IMR-90 (cell line): ENCODE measurements around the gene TSPYL4. TPM values are rescaled to one million over a fixed set of nuclear protein-coding genes. Genes with fewer than 3 reads are reported as not detected.

ENCODE experiments used
- ATAC-seq: fragments of 200-7000 bp; cut with Tn5 transposase; 2 replicates; pipeline ENCODE4 v1.9.1; 2020; ENCODE audit warnings: low read depth, mild to moderate bottlenecking, moderate library complexity
- BruUV-seq: library from RNA; stranded (reverse); fragments of 400-500 nt; replicated peaks from 2 replicates; lab custom pipeline; 2021; lab: Mats Ljungman, UMichigan
- CTCF ChIA-PET: fragments of 300-600 bp; formaldehyde crosslinking; extraction: SDS; loops from one replicate; lab custom pipeline; 2021; ENCODE audit warnings: antibody characterized with exemption; lab: Yijun Ruan, JAX
- POLR2A ChIA-PET: fragments of 300-600 bp; sonication (Branson Sonifier 250); formaldehyde crosslinking; loops from one replicate; lab custom pipeline; 2022; ENCODE audit warnings: antibody characterized with exemption; ENCODE audit not compliant: unreplicated experiment; lab: Charles Lee
- DNase-seq: peaks from one replicate; pipeline ENCODE4 v3.0.0; 2013
- H2AFZ ChIP-seq: replicated peaks from 2 replicates; pipeline ENCODE3; 2013; ENCODE audit warnings: low read length, mild to moderate bottlenecking; ENCODE audit not compliant: poor library complexity
- H2AK5ac ChIP-seq: 2 replicates; pipeline ENCODE4 v1.6.1; 2013; ENCODE audit warnings: low read depth, low read length, inconsistent platforms
- H2AK9ac ChIP-seq: replicated peaks from 2 replicates; pipeline ENCODE3; 2013; ENCODE audit warnings: mild to moderate bottlenecking, low read depth, low read length, moderate library complexity; ENCODE audit not compliant: poor library complexity
- H2BK120ac ChIP-seq: 2 replicates; pipeline ENCODE4 v1.6.1; 2013; ENCODE audit warnings: low read depth, low read length, inconsistent platforms
- H2BK15ac ChIP-seq: 3 replicates; pipeline ENCODE4 v1.6.1; 2013; ENCODE audit warnings: low read depth, low read length, inconsistent platforms
- H2BK20ac ChIP-seq: 2 replicates; pipeline ENCODE4 v1.6.1; 2013; ENCODE audit warnings: low read depth, mild to moderate bottlenecking, inconsistent platforms, low read length, moderate library complexity
- H2BK5ac ChIP-seq: 2 replicates; pipeline ENCODE4 v1.6.1; 2013; ENCODE audit warnings: mild to moderate bottlenecking, low read depth, low read length, inconsistent platforms; ENCODE audit not compliant: poor library complexity, severe bottlenecking
- H3K14ac ChIP-seq: replicated peaks from 2 replicates; pipeline ENCODE4 v1.6.1; 2013; ENCODE audit warnings: low read depth, low read length, inconsistent platforms
- H3K18ac ChIP-seq: 2 replicates; pipeline ENCODE4 v1.6.1; 2013; ENCODE audit warnings: low read depth, low read length, control low read depth
- H3K23ac ChIP-seq: 2 replicates; pipeline ENCODE4 v1.6.1; 2013; ENCODE audit warnings: low read depth, low read length, inconsistent platforms
- H3K27ac ChIP-seq: 2 replicates; pipeline ENCODE4 v1.5.1; 2013; ENCODE audit warnings: mild to moderate bottlenecking, control low read depth, low read length; ENCODE audit not compliant: insufficient read depth
- H3K27me3 ChIP-seq: 2 replicates; pipeline ENCODE4 v1.6.1; 2013; ENCODE audit warnings: low read length; ENCODE audit not compliant: control insufficient read depth, insufficient read depth
- H3K36me3 ChIP-seq: 2 replicates; pipeline ENCODE4 v1.6.1; 2013; ENCODE audit warnings: low read length, mixed read lengths; ENCODE audit not compliant: control insufficient read depth, insufficient read depth
- H3K4ac ChIP-seq: 2 replicates; pipeline ENCODE4 v1.6.1; 2013; ENCODE audit warnings: low read depth, low read length, inconsistent platforms
- H3K4me1 ChIP-seq: 2 replicates; pipeline ENCODE4 v1.6.1; 2013; ENCODE audit warnings: low read length, mixed read lengths; ENCODE audit not compliant: control insufficient read depth, insufficient read depth
- H3K4me2 ChIP-seq: 2 replicates; pipeline ENCODE4 v1.6.1; 2013; ENCODE audit warnings: low read depth, mild to moderate bottlenecking, control low read depth, low read length, moderate library complexity
- H3K4me3 ChIP-seq: 2 replicates; pipeline ENCODE4 v1.5.1; 2013; ENCODE audit warnings: low read depth, mild to moderate bottlenecking, control low read depth, low read length, moderate library complexity; ENCODE audit not compliant: insufficient read depth
- H3K56ac ChIP-seq: 2 replicates; pipeline ENCODE4 v1.6.1; 2013; ENCODE audit warnings: low read length, inconsistent platforms; ENCODE audit not compliant: insufficient read depth; ENCODE audit errors: extremely low read depth
- H3K79me1 ChIP-seq, 2 experiments: 2 replicates each; pipeline ENCODE4 v1.6.1; 2013; ENCODE audit warnings: low read length in 2 of 2, inconsistent platforms in 1 of 2, low read depth in 1 of 2
- H3K9ac ChIP-seq: 2 replicates; pipeline ENCODE4 v1.6.1; 2013; ENCODE audit warnings: low read depth, low read length, control low read depth
- H3K9me1 ChIP-seq: 2 replicates; pipeline ENCODE4 v1.6.1; 2013; ENCODE audit warnings: low read length, inconsistent platforms; ENCODE audit not compliant: insufficient read depth
- H3K9me3 ChIP-seq: 2 replicates; pipeline ENCODE4 v1.6.1; 2013; ENCODE audit warnings: low read length; ENCODE audit not compliant: control insufficient read depth, insufficient read depth
- H4K20me1 ChIP-seq: 2 replicates; pipeline ENCODE4 v1.6.1; 2013; ENCODE audit warnings: low read length, inconsistent platforms; ENCODE audit not compliant: insufficient read depth
- H4K5ac ChIP-seq: 2 replicates; pipeline ENCODE4 v1.6.1; 2013; ENCODE audit warnings: mild to moderate bottlenecking, low read depth, low read length, control low read depth
- H4K8ac ChIP-seq, 2 experiments: 2 replicates each; pipeline ENCODE4 v1.6.1; 2013; ENCODE audit warnings: low read depth in 2 of 2, low read length in 2 of 2, control low read depth in 1 of 2, inconsistent platforms in 1 of 2
- H4K91ac ChIP-seq: 2 replicates; pipeline ENCODE4 v1.6.1; 2013; ENCODE audit warnings: low read depth, low read length, inconsistent platforms; ENCODE audit not compliant: insufficient read depth
- BHLHE40 ChIP-seq: fragments of 150-350 bp; IDR thresholded peaks from 2 replicates; pipeline ENCODE4 v1.6.1; 2016; ENCODE audit warnings: mild to moderate bottlenecking, low read depth, low read length
- CEBPB ChIP-seq: IDR thresholded peaks from 2 replicates; pipeline ENCODE4 v1.6.1; 2012; ENCODE audit warnings: low read depth, low read length, improper control_type of control experiment
- CHD1 ChIP-seq: IDR thresholded peaks from 2 replicates; pipeline ENCODE4 v1.6.1; 2012; ENCODE audit warnings: low read depth, low read length, improper control_type of control experiment
- MAFK ChIP-seq: IDR thresholded peaks from 2 replicates; pipeline ENCODE4 v1.6.1; 2012; ENCODE audit warnings: low read depth, low read length, improper control_type of control experiment
- MAZ ChIP-seq: IDR thresholded peaks from 2 replicates; pipeline ENCODE4 v1.6.1; 2012; ENCODE audit warnings: low read depth, mild to moderate bottlenecking, low read length, improper control_type of control experiment, moderate library complexity, borderline replicate concordance
- MXI1 ChIP-seq: IDR thresholded peaks from 2 replicates; pipeline ENCODE4 v1.6.1; 2012; ENCODE audit warnings: low read depth, mild to moderate bottlenecking, low read length, moderate library complexity, borderline replicate concordance
- NFE2L2 ChIP-seq: fragments of 150-350 bp; IDR thresholded peaks from 2 replicates; pipeline ENCODE4 v1.6.1; 2016; ENCODE audit warnings: low read depth, mild to moderate bottlenecking, low read length
- POLR2A ChIP-seq: IDR thresholded peaks from 2 replicates; pipeline ENCODE4 v1.6.1; 2012; ENCODE audit warnings: mild to moderate bottlenecking, low read depth, low read length
- RAD21 ChIP-seq: IDR thresholded peaks from 2 replicates; pipeline ENCODE4 v1.6.1; 2012; ENCODE audit warnings: low read length, improper control_type of control experiment
- RCOR1 ChIP-seq: IDR thresholded peaks from 2 replicates; pipeline ENCODE4 v1.6.1; 2012; ENCODE audit warnings: mild to moderate bottlenecking, low read length, improper control_type of control experiment; ENCODE audit not compliant: insufficient replicate concordance
- SMC3 ChIP-seq: fragments of 150-350 bp; IDR thresholded peaks from 2 replicates; pipeline ENCODE4 v1.6.1; 2016; ENCODE audit warnings: low read depth, mild to moderate bottlenecking, antibody characterized with exemption, low read length, moderate library complexity
- WGBS, 2 experiments: methylation state at CpG; one replicate each; pipeline versions ENCODE4 v1.1.5 to v1.1.7; 2013; ENCODE audit warnings: missing lambda C conversion rate in 2 of 2; ENCODE audit not compliant: insufficient read length in 1 of 2; ENCODE audit errors: extremely low coverage in 2 of 2; 5-methylcytosine and 5-hydroxymethylcytosine counted together
- dilution Hi-C: fragments of 300-500 bp; cut with HindIII; formaldehyde crosslinking; loops from one replicate; pipeline ENCODE4 v1.14.3; 2018; ENCODE audit warnings: low sequenced_read_pairs; ENCODE audit not compliant: unreplicated experiment
- in situ Hi-C: fragments of 300-500 bp; cut with MboI; formaldehyde crosslinking; loops from 3 replicates; pipeline ENCODE4 v1.14.3; 2019; ENCODE audit warnings: low sequenced_read_pairs, inconsistent platforms, mixed read lengths
- intact Hi-C: fragments of 100-400 bp; cut with micrococcal nuclease; formaldehyde crosslinking; loops from 2 replicates; pipeline ENCODE4 v1.10.0; 2022
- polyA plus RNA-seq, 3 experiments: library from polyadenylated mRNA; depleted of rRNA; stranded (reverse); fragments of >200 nt; gene quantifications; 2 replicates each; pipeline ENCODE4 v1.2.3, GENCODE V29; 2012; ENCODE audit warnings: low replicate concordance in 1 of 3
- total RNA-seq: library from RNA; depleted of rRNA; stranded (reverse); fragments of >200 nt; gene quantifications from 2 replicates; pipeline ENCODE4 v1.2.3, GENCODE V29; 2012
- TF ChIP-seq, protein P1 (sequence below): fragments of 150-350 bp; IDR thresholded peaks from 2 replicates; pipeline ENCODE4 v1.6.1; 2016; ENCODE audit warnings: low read depth, mild to moderate bottlenecking, low read length, moderate library complexity, borderline replicate concordance
- TF ChIP-seq, protein P2 (sequence below): conservative IDR thresholded peaks from 2 replicates; pipeline ENCODE4 v1.5.1; 2012; ENCODE audit warnings: mild to moderate bottlenecking, low read depth, low read length, improper control_type of control experiment

Gene TSPYL4
- total and polyA plus RNA-seq, 2 of the 4 experiments (the other 2 are of a cell fraction): 22.0 to 29.9 TPM

- Histone ChIP-seq H3K36me3 (0 out of 2 replicates have a peak, but pooled peaks cover 5% of the 10 kb centered on the region), H3K18ac (no peak overlapping the region), H2BK15ac (0 out of 3 replicates have a peak overlapping the region, but pooled peaks have one; percentile 19), H3K14ac (no peak overlapping the region), H2AFZ (no peak overlapping the region), H3K27ac (no peak overlapping the region), H3K4me2 (0 out of 2 replicates have a peak overlapping the region, but pooled peaks have one; percentile 11), H3K9me1 (peaks cover 17% of the 10 kb centered on the region), H2BK5ac (peak overlapping the region; percentile 7), H4K8ac (no peak overlapping the region; a peak in 1 of 4 replicates), H2BK20ac (no peak overlapping the region), H3K23ac (peak overlapping the region; percentile 60; the same call in 1 of the 2 replicates), H3K56ac (no peak overlapping the region), H4K5ac (no peak overlapping the region), H3K9me3 (no peaks in the 10 kb centered on the region), H4K20me1 (0 out of 2 replicates have a peak, but pooled peaks cover 3% of the 10 kb centered on the region), H3K27me3 (no peaks in the 10 kb centered on the region), H2AK5ac (peak overlapping the region; percentile 40; the same call in 1 of the 2 replicates), H3K4ac (0 out of 2 replicates have a peak overlapping the region, but pooled peaks have one; percentile 23), H3K4me3 (no peak overlapping the region), H2AK9ac (no peak overlapping the region), H3K79me1 (peaks cover 16 to 46% of the 10 kb centered on the region in 2 experiments), H3K9ac (no peak overlapping the region), H3K4me1 (peaks cover 23% of the 10 kb centered on the region), H2BK120ac (no peak overlapping the region), H4K91ac (no peak overlapping the region)
- ATAC-seq (no peak), DNase-seq (no peak)
- ChIA-PET POLR2A (no interaction called here), CTCF (interaction anchor here (1.4 kb wide), 1 partner anchor 20 kb away, joined by 3 read pairs; no protein-coding TSS in a partner anchor)
- 100% methylated on average over 1 of the region's 2 CpGs; no CpG with 5 or more reads in 1 of the 2 experiments for WGBS, 2 experiments
- dilution Hi-C loops (no loop called here), intact Hi-C loops (no loop called here), in situ Hi-C loops (no loop called here)
- TF ChIP-seq SMC3: no peak
- no peak for TF ChIP-seq RAD21
- TF ChIP-seq BHLHE40: no peak
- TF ChIP-seq MXI1: no peak
- TF ChIP-seq MAZ: no peak
- TF ChIP-seq, protein P1, sequence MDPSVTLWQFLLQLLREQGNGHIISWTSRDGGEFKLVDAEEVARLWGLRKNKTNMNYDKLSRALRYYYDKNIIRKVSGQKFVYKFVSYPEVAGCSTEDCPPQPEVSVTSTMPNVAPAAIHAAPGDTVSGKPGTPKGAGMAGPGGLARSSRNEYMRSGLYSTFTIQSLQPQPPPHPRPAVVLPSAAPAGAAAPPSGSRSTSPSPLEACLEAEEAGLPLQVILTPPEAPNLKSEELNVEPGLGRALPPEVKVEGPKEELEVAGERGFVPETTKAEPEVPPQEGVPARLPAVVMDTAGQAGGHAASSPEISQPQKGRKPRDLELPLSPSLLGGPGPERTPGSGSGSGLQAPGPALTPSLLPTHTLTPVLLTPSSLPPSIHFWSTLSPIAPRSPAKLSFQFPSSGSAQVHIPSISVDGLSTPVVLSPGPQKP: no peak
- TF ChIP-seq POLR2A: no peak
- no peak for TF ChIP-seq NFE2L2
- TF ChIP-seq, protein P2, sequence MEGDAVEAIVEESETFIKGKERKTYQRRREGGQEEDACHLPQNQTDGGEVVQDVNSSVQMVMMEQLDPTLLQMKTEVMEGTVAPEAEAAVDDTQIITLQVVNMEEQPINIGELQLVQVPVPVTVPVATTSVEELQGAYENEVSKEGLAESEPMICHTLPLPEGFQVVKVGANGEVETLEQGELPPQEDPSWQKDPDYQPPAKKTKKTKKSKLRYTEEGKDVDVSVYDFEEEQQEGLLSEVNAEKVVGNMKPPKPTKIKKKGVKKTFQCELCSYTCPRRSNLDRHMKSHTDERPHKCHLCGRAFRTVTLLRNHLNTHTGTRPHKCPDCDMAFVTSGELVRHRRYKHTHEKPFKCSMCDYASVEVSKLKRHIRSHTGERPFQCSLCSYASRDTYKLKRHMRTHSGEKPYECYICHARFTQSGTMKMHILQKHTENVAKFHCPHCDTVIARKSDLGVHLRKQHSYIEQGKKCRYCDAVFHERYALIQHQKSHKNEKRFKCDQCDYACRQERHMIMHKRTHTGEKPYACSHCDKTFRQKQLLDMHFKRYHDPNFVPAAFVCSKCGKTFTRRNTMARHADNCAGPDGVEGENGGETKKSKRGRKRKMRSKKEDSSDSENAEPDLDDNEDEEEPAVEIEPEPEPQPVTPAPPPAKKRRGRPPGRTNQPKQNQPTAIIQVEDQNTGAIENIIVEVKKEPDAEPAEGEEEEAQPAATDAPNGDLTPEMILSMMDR: no peak
- no peak for TF ChIP-seq RCOR1
- no peak for TF ChIP-seq CEBPB
- TF ChIP-seq MAFK: no peak
- TF ChIP-seq CHD1: no peak
- no TSS peak for BruUV-seq
These were observed 5.3 kb downstream of the TSPYL4 start for GRCh38 chr6:116248577-116248976.
